Sciatic nerve (tissue), 2 donors: ENCODE measurements around the gene RNF123. TPM values are rescaled to one million over a fixed set of nuclear protein-coding genes. Genes with fewer than 3 reads are reported as not detected.

ENCODE experiments used
- ATAC-seq: fragments of 200-7000 bp; cut with Tn5 transposase; one replicate; pipeline ENCODE4 v1.9.1; 2020; ENCODE audit warnings: mild to moderate bottlenecking, moderate library complexity
- DNase-seq: peaks from one replicate; pipeline ENCODE4 v3.0.0-alpha.2; 2020; ENCODE audit warnings: low spot score
- intact Hi-C: fragments of 100-400 bp; cut with DNase I; formaldehyde crosslinking; loops from one replicate; pipeline ENCODE4 v1.14.2; 2022
- total RNA-seq: library from RNA; stranded (reverse); fragmentation: NEBNext Ultra II Directional; extraction: Animal tissue kit (Norgen Biotek cat#: 25700); gene quantifications from one replicate; pipeline ENCODE4 v1.2.1, GENCODE V29; 2021
- donor health status: DM: no; HTN: no; CAD: no.
- donor health status: DM: no; HTN: no; CAD: no.

RNF123 gene
- total RNA-seq, 1 donor from 2014 or later, result 37.9 TPM

GRCh38 chr3:49713336-49714105, 24.2 kb downstream of the RNF123 start:
- peak; percentile 57 for DNase-seq
- intact Hi-C loops, result no loop called here
- no peak for ATAC-seq

GRCh38 chr3:49714728-49715550, 25.6 kb downstream of the RNF123 start:
- ATAC-seq, result no peak
- intact Hi-C loops, result no loop called here
- no peak for DNase-seq

- DNase-seq, result peak; percentile 54
- intact Hi-C loops, result no loop called here
- ATAC-seq, result no peak
Observed at GRCh38 chr3:49715611-49716121, 26.3 kb downstream of the RNF123 start.

GRCh38 chr3:49716169-49716568, 26.8 kb downstream of the RNF123 start:
- DNase-seq, result peak; percentile 51
- intact Hi-C loops, result no loop called here
- no peak for ATAC-seq

- ATAC-seq (no peak), DNase-seq (peak; percentile 54)
- intact Hi-C loops, result no loop called here
Observed at GRCh38 chr3:49716691-49717210, 27.4 kb downstream of the RNF123 start.

GRCh38 chr3:49717211-49717958, 28.0 kb downstream of the RNF123 start:
- DNase-seq (peak; percentile 55), ATAC-seq (no peak)
- intact Hi-C loops, result no loop called here

GRCh38 chr3:49717959-49718857, 28.9 kb downstream of the RNF123 start:
- intact Hi-C loops, result no loop called here
- ATAC-seq (no peak), DNase-seq (no peak)

- ATAC-seq (no peak), DNase-seq (peak; percentile 64)
- intact Hi-C loops, result no loop called here
Observed at GRCh38 chr3:49718858-49719213, 29.5 kb downstream of the RNF123 start.

- ATAC-seq (peak; percentile 87), DNase-seq (peak; percentile 98)
- intact Hi-C loops, result no loop called here
Observed at GRCh38 chr3:49719214-49719884, 30.0 kb downstream of the RNF123 start, which contains the start of gene AMIGO3. TSS of gene AMIGO3 (minus strand) at chr3:49719684. CDS start at chr3:49719465, 219 bp downstream.

- ATAC-seq (no peak), DNase-seq (peak; percentile 51)
- intact Hi-C loops, result no loop called here
Observed at GRCh38 chr3:49720855-49721595, 31.7 kb downstream of the RNF123 start.

- DNase-seq (peak; percentile 57), ATAC-seq (no peak)
- intact Hi-C loops, result no loop called here
Observed at GRCh38 chr3:49721596-49721895, 32.2 kb downstream of the RNF123 start.

GRCh38 chr3:49721896-49722781, 32.8 kb downstream of the RNF123 start:
- ATAC-seq (no peak), DNase-seq (peak; percentile 60)
- intact Hi-C loops, result no loop called here

- DNase-seq, result peak; percentile 68
- intact Hi-C loops, result no loop called here
- ATAC-seq, result no peak
Observed at GRCh38 chr3:49722896-49723295, 33.5 kb downstream of the RNF123 start.

- no peak for ATAC-seq
- peak; percentile 73 for DNase-seq
- intact Hi-C loops, result no loop called here
Observed at GRCh38 chr3:49723296-49723627, 33.9 kb downstream of the RNF123 start.

- intact Hi-C loops, result no loop called here
Observed at GRCh38 chr3:49723628-49724551, 34.5 kb downstream of the RNF123 start, which contains the start of gene GMPPB. TSS of gene GMPPB (minus strand) at chr3:49723951. CDS start at chr3:49723726, 225 bp downstream.

More at GRCh38 chr3:49723628-49724551, 34.5 kb downstream of the RNF123 start, which contains the start of gene GMPPB:
- ATAC-seq (peak; percentile 93), DNase-seq (peak; percentile 98)
